GM23248 (cell line): Measurements from ENCODE around the gene ADAMTS17.

Experiments
- EZH2 ChIP-seq: fragments of 200-600 bp; sonication (generic); IDR thresholded peaks from 2 replicates; pipeline ENCODE4 v1.6.1; 2018; ENCODE audit warnings: antibody characterized with exemption, mild to moderate bottlenecking; ENCODE audit not compliant: insufficient read depth, poor library complexity, severe bottlenecking
- EZH2phosphoT487 ChIP-seq: fragments of 200-600 bp; sonication (generic); IDR thresholded peaks from 2 replicates; pipeline ENCODE4 v1.6.1; 2018; ENCODE audit warnings: antibody characterized with exemption, moderate library complexity, mild to moderate bottlenecking, low read depth; ENCODE audit not compliant: insufficient read depth

GRCh38 chr15:100215843-100216169 is 126.0 kb downstream of the ADAMTS17 start:
- TF ChIP-seq EZH2 (no peak), EZH2phosphoT487 (no peak)
